ENCODE results near the gene H2BK1.

DNA sequence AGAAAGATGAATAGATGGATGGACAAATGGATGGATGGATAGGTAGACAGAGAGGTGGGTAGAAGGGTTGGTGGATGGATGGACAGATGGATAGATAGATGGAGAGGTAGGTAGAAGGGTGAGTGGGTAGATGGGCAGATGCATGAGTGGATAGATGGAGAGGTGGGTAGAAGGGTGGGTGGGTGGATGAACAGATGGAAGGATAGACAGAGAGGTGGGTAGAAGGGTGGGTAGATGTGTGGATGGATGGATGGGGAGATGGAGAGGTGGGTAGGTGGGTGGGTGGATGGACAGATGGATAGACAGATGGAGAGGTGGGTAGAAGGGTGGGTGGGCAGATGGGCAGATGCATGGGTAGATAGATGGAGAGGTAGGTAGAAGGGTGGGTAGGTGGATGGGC lies 12.4 kb downstream of the H2BK1 start:
- TF ChIP-seq, protein P1, sequence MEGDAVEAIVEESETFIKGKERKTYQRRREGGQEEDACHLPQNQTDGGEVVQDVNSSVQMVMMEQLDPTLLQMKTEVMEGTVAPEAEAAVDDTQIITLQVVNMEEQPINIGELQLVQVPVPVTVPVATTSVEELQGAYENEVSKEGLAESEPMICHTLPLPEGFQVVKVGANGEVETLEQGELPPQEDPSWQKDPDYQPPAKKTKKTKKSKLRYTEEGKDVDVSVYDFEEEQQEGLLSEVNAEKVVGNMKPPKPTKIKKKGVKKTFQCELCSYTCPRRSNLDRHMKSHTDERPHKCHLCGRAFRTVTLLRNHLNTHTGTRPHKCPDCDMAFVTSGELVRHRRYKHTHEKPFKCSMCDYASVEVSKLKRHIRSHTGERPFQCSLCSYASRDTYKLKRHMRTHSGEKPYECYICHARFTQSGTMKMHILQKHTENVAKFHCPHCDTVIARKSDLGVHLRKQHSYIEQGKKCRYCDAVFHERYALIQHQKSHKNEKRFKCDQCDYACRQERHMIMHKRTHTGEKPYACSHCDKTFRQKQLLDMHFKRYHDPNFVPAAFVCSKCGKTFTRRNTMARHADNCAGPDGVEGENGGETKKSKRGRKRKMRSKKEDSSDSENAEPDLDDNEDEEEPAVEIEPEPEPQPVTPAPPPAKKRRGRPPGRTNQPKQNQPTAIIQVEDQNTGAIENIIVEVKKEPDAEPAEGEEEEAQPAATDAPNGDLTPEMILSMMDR (IDR thresholded peaks at IDR 0.05; ENCODE audit: poor library complexity): no peak
- no peak for TF ChIP-seq EZH2phosphoT487 (IDR thresholded peaks at IDR 0.05; ENCODE audit: low read depth, severe bottlenecking, unreplicated experiment)

Data from hepatocyte (in vitro differentiated cells).